Peyer's patch (tissue), 4 donors: Measurements from ENCODE around the gene MFAP4. TPM values are rescaled to one million over a fixed set of nuclear protein-coding genes. Genes with fewer than 3 reads are reported as not detected.
A peak's percentile ranks its signal among the peaks of the same experiment; 100 is the strongest.

Experiments
- DNase-seq, 3 donors: peaks; one replicate each; pipeline ENCODE4 v3.0.0-alpha.2; 2017 to 2019
- H3K27ac ChIP-seq, 4 donors: fragments of 200-600 bp; sonication (generic); one replicate each; pipeline ENCODE4 v1.5.1; 2016 to 2019
- H3K27me3 ChIP-seq, 2 donors: fragments of 200-600 bp; sonication (generic); one replicate each; pipeline ENCODE4 v1.5.1; 2019
- H3K36me3 ChIP-seq, 3 donors: fragments of 200-600 bp; sonication (generic); one replicate each; pipeline ENCODE4 v1.5.1; 2016 to 2019
- H3K4me1 ChIP-seq, 4 donors: fragments of 200-600 bp; sonication (generic); one replicate each; pipeline ENCODE4 v1.5.1; 2016 to 2019
- H3K4me3 ChIP-seq, 4 donors: fragments of 200-600 bp; sonication (generic); 1 replicate in 3 of 4; 2 replicates in 1 of 4; pipeline ENCODE4 v1.5.1; 2016 to 2019; ENCODE audit warnings: mild to moderate bottlenecking in 1 of 4
- H3K9me3 ChIP-seq, 4 donors: fragments of 200-600 bp; sonication (generic); one replicate each; pipeline ENCODE4 v1.5.1; 2016 to 2019; ENCODE audit warnings: mild to moderate bottlenecking in 1 of 4
- POLR2A ChIP-seq, 2 donors: fragments of 450-650 bp; IDR thresholded peaks; one replicate each; pipeline ENCODE4 v1.5.1; 2017; ENCODE audit warnings: antibody characterized with exemption in 2 of 2, mild to moderate bottlenecking in 2 of 2, moderate library complexity in 2 of 2
- total RNA-seq, 4 donors: library from RNA; depleted of rRNA; stranded (reverse); fragments of >200 nt; gene quantifications; one replicate each; pipeline ENCODE4 v1.1.0, GENCODE V29; 2016
- TF ChIP-seq, protein P1 (sequence below), 6 experiments: fragments of 450-650 bp in 4 of 6; fragments of 200-600 bp in 2 of 6; sonication (generic) in 1 of 6; IDR thresholded peaks; one replicate each; pipeline ENCODE4 v1.5.1; 2017 to 2019; ENCODE audit warnings: antibody characterized with exemption in 6 of 6, mild to moderate bottlenecking in 3 of 6, moderate library complexity in 1 of 6

Gene MFAP4
- total RNA-seq, 4 donors from 2014 or later = 12.6 to 70.8 (median 43.9) TPM

DNA sequence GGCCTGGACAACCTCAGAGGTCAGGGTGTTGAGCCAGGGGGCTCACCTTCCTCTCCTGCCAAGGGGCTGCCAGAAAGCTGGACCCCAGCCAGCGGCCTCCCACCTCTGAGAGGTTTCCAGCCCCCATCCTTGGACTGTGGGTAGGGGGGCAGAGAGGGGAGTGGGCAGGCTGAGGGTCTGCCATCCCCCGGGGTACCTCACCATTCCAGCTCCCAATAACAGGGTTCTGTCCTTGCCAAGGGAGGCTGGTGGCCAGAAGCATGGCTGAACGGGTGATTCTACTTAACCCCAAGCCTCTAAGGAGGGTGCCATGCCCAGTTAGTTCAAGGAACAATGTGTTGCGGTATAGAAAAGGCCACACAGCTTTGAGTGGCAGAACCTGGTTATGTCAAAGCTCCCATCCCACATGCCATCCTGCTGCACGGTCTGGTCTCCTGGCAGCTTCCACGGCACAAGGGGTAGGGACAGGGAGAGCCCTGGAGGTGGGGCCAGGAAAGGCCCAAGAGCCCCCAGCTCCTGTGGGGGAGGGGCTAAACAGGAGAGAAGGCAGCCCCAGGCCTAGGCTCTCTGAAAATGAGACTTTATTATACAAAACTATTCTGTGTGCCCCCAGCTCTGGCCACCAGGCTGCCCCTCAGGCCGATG is 44.3 kb downstream of the MFAP4 start:
- DNase-seq = peak in 2 of 3 donors; percentile 36 to 46
- Histone ChIP-seq H3K9me3 (no peaks in the 10 kb centered on the region), H3K4me1 (peaks cover 0 to 12% (median 0%) of the 10 kb centered on the region in 4 donors), H3K27me3 (no peaks in the 10 kb centered on the region), H3K4me3 (no peak overlapping the region), H3K36me3 (no peaks in the 10 kb centered on the region), H3K27ac (peak overlapping the region in 1 of 4 donors; percentile 25)
- TF ChIP-seq POLR2A (IDR thresholded peaks at IDR 0.05) = no peak
- TF ChIP-seq, protein P1, sequence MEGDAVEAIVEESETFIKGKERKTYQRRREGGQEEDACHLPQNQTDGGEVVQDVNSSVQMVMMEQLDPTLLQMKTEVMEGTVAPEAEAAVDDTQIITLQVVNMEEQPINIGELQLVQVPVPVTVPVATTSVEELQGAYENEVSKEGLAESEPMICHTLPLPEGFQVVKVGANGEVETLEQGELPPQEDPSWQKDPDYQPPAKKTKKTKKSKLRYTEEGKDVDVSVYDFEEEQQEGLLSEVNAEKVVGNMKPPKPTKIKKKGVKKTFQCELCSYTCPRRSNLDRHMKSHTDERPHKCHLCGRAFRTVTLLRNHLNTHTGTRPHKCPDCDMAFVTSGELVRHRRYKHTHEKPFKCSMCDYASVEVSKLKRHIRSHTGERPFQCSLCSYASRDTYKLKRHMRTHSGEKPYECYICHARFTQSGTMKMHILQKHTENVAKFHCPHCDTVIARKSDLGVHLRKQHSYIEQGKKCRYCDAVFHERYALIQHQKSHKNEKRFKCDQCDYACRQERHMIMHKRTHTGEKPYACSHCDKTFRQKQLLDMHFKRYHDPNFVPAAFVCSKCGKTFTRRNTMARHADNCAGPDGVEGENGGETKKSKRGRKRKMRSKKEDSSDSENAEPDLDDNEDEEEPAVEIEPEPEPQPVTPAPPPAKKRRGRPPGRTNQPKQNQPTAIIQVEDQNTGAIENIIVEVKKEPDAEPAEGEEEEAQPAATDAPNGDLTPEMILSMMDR (IDR thresholded peaks at IDR 0.05) = no peak

DNA sequence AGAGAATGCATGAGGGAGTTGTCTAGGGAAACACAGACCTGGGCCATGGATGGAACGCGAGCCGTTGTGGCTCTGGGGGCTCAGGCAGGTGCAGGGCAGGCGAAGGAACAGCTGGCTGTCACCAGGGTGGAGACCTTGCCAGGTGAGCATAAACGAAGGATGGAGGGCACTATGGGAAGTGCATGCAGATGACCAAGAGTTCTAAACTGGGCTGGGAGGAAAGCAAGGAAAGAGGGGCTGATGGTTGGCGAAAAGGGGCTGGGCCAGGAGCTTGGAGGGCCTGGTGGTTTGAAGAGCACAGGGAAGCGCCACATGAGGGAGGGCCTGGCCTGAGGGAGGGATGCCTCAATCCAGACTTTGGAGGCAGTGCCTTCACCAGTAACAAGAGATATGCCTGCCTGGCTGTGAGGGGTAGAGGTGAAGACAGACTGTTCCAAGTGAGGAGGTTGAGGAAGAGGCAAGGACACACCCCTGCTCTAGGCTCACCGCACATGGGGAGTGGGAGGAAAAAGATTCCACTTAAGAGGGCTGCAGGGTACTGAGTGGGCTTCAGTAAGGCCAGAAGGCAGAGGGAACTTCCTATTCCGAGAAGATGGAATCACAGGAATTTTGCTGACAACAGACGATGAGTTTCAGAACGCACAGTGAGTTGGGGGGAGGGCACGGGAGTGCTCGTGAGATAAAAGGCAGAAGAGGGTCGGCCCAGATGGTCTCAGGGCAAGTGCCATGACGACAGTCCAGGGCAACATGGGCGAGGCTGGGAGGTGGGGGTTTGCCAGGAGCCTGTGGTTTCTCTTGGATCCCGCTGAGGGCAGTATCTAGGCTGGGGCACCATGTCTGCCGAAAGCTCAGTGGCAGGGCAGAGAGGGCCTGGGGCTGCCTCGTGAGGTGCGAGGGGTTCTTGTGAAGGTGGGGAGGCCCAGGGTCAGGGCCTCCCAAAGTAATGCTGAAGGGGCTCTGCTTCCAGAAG is 45.1 kb downstream of the MFAP4 start:
- TF ChIP-seq, protein P1 (IDR thresholded peaks at IDR 0.05) = no peak
- no peak for TF ChIP-seq POLR2A (IDR thresholded peaks at IDR 0.05)
- Histone ChIP-seq H3K4me1 (peaks cover 0 to 14% (median 1%) of the 10 kb centered on the region in 4 donors), H3K27me3 (no peaks in the 10 kb centered on the region), H3K9me3 (no peaks in the 10 kb centered on the region), H3K27ac (peak overlapping the region in 1 of 4 donors; percentile 25), H3K36me3 (no peaks in the 10 kb centered on the region), H3K4me3 (no peak overlapping the region)
- DNase-seq = peak in 2 of 3 donors; percentile 40

DNA sequence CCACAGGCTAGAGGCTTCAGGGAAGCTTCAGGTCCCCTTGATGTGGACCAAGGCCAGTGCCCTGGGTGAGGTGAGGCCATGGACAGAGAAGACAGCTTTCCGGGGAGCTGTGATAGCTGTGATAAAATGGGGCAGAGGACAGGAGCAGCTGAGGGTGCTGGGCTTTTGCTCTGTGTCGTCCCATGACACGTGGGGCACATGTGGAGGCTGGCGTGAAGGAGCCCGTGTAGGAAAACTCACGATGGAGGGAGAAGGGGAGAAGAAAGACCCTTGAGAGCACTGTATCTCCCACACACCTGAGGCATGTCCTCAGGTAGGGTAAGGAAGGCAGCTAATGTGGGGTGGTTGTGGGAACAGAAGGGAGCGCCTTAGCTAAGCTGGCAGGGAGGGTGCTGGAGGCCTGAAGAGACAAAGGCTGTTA is 45.8 kb downstream of the MFAP4 start:
- TF ChIP-seq POLR2A (IDR thresholded peaks at IDR 0.05) = no peak
- TF ChIP-seq, protein P1 (IDR thresholded peaks at IDR 0.05) = no peak
- Histone ChIP-seq H3K9me3 (no peaks in the 10 kb centered on the region), H3K4me3 (no peak overlapping the region), H3K4me1 (peaks cover 0 to 10% (median 3%) of the 10 kb centered on the region in 4 donors), H3K27me3 (no peaks in the 10 kb centered on the region), H3K27ac (no peak overlapping the region), H3K36me3 (no peaks in the 10 kb centered on the region)
- peak in 1 of 3 donors; percentile 39 for DNase-seq

DNA sequence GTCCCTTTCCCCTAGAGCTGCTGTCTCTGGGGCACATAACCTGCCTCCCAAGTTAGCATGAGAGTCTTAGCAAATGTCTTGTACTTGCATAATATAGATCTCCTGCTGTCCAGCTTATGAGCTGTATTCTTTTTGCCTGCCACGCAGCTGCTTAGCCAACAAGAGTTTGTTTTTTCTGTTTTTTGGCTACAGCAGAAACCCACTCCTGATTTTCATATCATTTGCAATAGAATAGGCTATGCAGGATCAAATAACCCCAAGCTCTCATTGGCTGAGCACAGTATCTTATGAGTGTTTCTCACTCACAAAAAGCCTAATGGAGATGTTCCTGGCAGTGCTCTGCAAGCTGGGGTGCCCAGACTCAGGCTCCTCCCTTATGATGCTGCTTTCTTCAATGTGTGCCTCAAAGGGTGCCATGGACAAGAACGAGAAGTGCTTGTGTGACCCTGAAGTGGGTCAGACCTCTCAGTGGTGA is 47.6 kb downstream of the MFAP4 start:
- Histone ChIP-seq H3K4me3 (no peak overlapping the region), H3K27ac (no peak overlapping the region), H3K9me3 (no peaks in the 10 kb centered on the region), H3K27me3 (no peaks in the 10 kb centered on the region), H3K36me3 (peaks cover 0 to 2% (median 0%) of the 10 kb centered on the region in 3 donors), H3K4me1 (peaks cover 0 to 6% (median 3%) of the 10 kb centered on the region in 4 donors)
- peak in 1 of 3 donors; percentile 22 for DNase-seq
- TF ChIP-seq, protein P1 (IDR thresholded peaks at IDR 0.05) = no peak
- no peak for TF ChIP-seq POLR2A (IDR thresholded peaks at IDR 0.05)
